KOPT-K1 (cell line): ENCODE measurements around the gene PRCC.

Source experiments
- H3K27ac ChIP-seq: fragments of 200-600 bp; sonication (generic); 2 replicates; pipeline ENCODE4 v1.5.1; 2016; ENCODE audit warnings: antibody characterized with exemption, mild to moderate bottlenecking, low read depth, low read length; ENCODE audit not compliant: poor library complexity, severe bottlenecking
- H3K36me3 ChIP-seq: fragments of 200-600 bp; sonication (generic); 2 replicates; pipeline ENCODE4 v1.5.1; 2017; ENCODE audit warnings: antibody characterized with exemption, mild to moderate bottlenecking, low read length, moderate library complexity; ENCODE audit not compliant: insufficient read depth
- H3K9me3 ChIP-seq: fragments of 200-600 bp; sonication (generic); 2 replicates; pipeline ENCODE4 v1.5.1; 2017; ENCODE audit warnings: antibody characterized with exemption, low read length, mild to moderate bottlenecking; ENCODE audit not compliant: insufficient read depth, poor library complexity, severe bottlenecking

The PRCC gene

GRCh38 chr1:156842618-156843300 lies 75.4 kb downstream of the PRCC start:
- H3K27ac ChIP-seq = no peak overlapping the region
- H3K36me3 ChIP-seq = no peaks in the 10 kb centered on the region
- H3K9me3 ChIP-seq = no peaks in the 10 kb centered on the region

- no peaks in the 10 kb centered on the region for H3K9me3 ChIP-seq
- H3K36me3 ChIP-seq = no peaks in the 10 kb centered on the region
- H3K27ac ChIP-seq = no peak overlapping the region
Measured at GRCh38 chr1:156844102-156844501, 76.8 kb downstream of the PRCC start.

DNA sequence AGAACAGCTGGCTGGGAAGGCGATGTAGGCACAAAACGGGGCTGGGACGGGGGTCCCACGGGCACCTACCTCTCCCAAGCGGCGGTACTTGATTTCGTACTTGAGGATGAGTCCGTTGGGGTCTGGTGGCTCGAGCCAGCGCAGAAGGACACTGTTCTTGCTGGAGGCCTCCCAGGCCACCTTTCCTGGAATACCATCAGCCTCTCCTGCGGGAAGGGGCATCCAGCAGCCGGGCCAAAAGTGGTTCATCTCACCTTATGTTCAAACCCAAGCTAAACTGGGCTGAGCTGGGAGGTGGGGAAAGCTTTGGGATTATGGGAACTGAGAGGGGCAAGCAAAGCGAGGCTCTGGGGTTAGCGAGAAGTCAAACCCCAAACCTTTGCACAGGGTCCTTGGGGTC lies 77.3 kb downstream of the PRCC start:
- no peak overlapping the region for H3K27ac ChIP-seq
- H3K9me3 ChIP-seq = no peaks in the 10 kb centered on the region
- H3K36me3 ChIP-seq = no peaks in the 10 kb centered on the region

DNA sequence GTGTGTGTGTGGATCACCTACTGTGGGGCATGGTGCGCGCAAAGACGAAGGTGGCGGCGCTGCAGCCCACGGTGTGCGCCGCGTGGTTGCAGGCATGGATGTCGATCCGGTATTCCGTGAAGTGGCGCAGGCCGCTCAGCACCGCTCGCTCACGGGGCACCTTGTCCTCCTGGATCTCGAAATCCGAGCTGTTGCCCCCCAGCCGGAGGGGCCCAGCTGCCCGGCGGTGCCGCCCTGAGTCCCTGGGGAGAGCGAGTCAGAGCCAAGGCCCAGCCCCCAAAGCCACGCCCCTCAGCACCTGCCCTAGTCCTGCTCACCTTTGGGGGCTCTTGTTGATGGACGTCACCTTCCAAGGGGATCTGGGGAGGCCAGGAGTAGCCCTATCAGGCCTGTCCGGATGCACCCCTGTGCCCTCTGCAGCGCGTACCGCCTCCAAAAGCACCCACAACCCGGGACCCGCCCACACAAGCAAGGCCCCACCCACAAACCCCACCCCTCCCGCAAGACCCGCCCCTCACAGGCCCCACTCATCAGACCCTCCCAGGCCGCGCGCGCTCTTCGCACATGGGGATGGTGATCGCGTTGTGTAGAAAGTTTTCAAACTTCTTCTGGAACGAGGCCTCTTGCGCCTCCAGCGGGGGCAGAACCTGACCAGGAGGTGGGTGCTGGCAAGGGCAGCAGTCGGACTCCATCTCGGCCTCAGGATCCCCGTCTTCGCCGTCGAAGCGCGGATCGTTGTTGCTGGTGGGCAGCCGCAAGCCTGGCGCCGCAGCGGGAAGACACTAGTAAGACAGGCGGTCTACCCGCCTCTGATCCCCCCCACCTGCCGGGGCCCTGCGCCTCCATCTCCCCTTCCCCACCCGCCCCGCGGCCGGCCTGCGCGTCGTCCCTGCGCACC lies 78.0 kb downstream of the PRCC start:
- Histone ChIP-seq H3K36me3 (no peaks in the 10 kb centered on the region), H3K27ac (no peak overlapping the region), H3K9me3 (no peaks in the 10 kb centered on the region)

- no peak overlapping the region for H3K27ac ChIP-seq
- no peaks in the 10 kb centered on the region for H3K9me3 ChIP-seq
- no peaks in the 10 kb centered on the region for H3K36me3 ChIP-seq
Measured at GRCh38 chr1:156845953-156846545, 78.7 kb downstream of the PRCC start.

DNA sequence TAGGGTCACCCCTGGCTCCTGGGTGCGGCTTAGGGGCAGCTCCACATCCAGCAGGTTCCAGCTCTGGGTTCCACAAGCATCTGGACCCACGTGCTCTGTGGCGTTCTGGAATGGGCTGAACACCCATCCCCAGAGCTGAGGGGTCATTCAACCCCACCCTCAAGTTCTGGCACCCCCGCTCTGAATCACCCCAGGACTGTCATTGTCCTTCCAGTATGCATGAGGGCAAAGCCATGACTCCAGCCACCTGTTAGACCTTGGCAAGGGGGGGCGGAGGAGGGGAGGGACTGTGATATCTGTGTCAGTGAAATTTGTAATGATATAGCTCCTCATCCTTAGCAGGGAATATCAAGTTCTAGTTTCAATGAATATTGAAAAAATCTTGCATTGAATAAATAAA lies 79.3 kb downstream of the PRCC start:
- Histone ChIP-seq H3K36me3 (no peaks in the 10 kb centered on the region), H3K27ac (no peak overlapping the region), H3K9me3 (no peaks in the 10 kb centered on the region)

- no peak overlapping the region for H3K27ac ChIP-seq
Measured at GRCh38 chr1:156847591-156848460, 80.5 kb downstream of the PRCC start.

GRCh38 chr1:156848461-156849150 lies 81.3 kb downstream of the PRCC start:
- H3K36me3 ChIP-seq = no peaks in the 10 kb centered on the region
- no peaks in the 10 kb centered on the region for H3K9me3 ChIP-seq
- no peak overlapping the region for H3K27ac ChIP-seq

More at GRCh38 chr1:156847591-156848460, 80.5 kb downstream of the PRCC start:
- no peaks in the 10 kb centered on the region for H3K36me3 ChIP-seq
- no peaks in the 10 kb centered on the region for H3K9me3 ChIP-seq

GRCh38 chr1:156849151-156849496 lies 81.8 kb downstream of the PRCC start:
- no peaks in the 10 kb centered on the region for H3K9me3 ChIP-seq
- no peak overlapping the region for H3K27ac ChIP-seq
- no peaks in the 10 kb centered on the region for H3K36me3 ChIP-seq
